Suprapubic skin (tissue), 4 donors: ENCODE results near the gene IWS1.

Experiments used
- CTCF ChIP-seq, 2 donors: fragments of 200-600 bp in 1 of 2; fragments of 450-650 bp in 1 of 2; sonication (generic) in 1 of 2; IDR thresholded peaks; one replicate each; pipeline ENCODE4 v1.5.1; 2016 to 2019; ENCODE audit warnings: antibody characterized with exemption in 2 of 2, mild to moderate bottlenecking in 1 of 2, moderate library complexity in 1 of 2
- EP300 ChIP-seq: sonication (generic); formaldehyde crosslinking; IDR thresholded peaks from one replicate; pipeline ENCODE4 v1.6.1; 2017; ENCODE audit warnings: antibody characterized with exemption
- POLR2A ChIP-seq, 2 donors: fragments of 450-650 bp; IDR thresholded peaks; one replicate each; pipeline ENCODE4 v1.6.1; 2017; ENCODE audit warnings: antibody characterized with exemption in 2 of 2, mild to moderate bottlenecking in 2 of 2, moderate library complexity in 2 of 2
- POLR2AphosphoS5 ChIP-seq, 3 donors: sonication (generic); formaldehyde crosslinking; IDR thresholded peaks; one replicate each; pipeline ENCODE4 v1.6.1; 2017; ENCODE audit warnings: antibody characterized with exemption in 3 of 3

DNA sequence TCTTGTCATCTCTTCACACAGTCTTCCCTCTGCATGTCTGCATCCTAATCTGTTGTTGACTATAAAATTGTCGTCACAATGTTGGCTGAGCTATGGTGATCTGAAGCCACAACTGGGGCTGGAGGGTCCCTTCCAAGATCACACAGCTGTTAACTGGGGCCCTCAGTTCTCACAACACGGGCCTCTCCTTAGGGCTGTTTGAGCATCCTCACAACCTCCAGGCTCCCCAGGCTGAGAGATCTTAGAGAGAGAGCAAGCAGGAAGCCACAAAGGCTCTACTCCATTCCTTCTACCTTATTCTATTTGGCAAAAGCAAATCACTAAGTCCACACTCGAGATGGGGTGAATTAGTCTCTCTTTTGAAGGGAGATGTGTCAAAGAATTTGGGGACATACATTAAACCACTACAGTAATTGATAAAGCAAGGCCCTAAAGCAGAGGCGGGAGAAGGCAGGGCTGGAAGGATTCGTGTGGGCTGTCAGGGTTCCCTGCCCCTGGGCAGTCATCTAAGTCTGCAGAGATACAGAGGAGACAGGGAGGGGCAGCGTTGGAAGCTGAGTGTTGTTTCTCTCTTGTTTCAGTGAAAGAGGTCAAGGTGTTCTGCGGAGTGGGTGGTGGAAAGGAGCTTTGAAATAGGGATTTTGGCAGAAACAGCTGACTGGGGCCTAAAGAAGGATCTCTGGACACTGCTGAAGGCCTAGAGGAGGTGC, 25.1 kb upstream of the IWS1 start:
- TF ChIP-seq EP300 (no peak), CTCF (IDR thresholded peaks at IDR 0.05) (no peak), POLR2A (IDR thresholded peaks at IDR 0.05) (no peak), POLR2AphosphoS5 (IDR thresholded peaks at IDR 0.05) (no peak)
